Brain pericyte (primary cell): ENCODE data around the gene FLT1.

ENCODE experiments used
- DNase-seq: peaks from one replicate; pipeline ENCODE4 v3.0.0-alpha.2; 2012; ENCODE audit warnings: low read depth, low spot score

Gene FLT1

GRCh38 chr13:28489524-28489931 lies 5.4 kb downstream of the FLT1 start:
- no peak for DNase-seq

GRCh38 chr13:28488376-28489005 lies 6.4 kb downstream of the FLT1 start:
- DNase-seq: no peak

- no peak for DNase-seq
Observed at GRCh38 chr13:28485996-28486543, 8.9 kb downstream of the FLT1 start.

GRCh38 chr13:28485551-28485950 lies 9.4 kb downstream of the FLT1 start:
- DNase-seq: no peak

- no peak for DNase-seq
Observed at GRCh38 chr13:28485097-28485496, 9.8 kb downstream of the FLT1 start.

GRCh38 chr13:28483313-28483931 lies 11.5 kb downstream of the FLT1 start:
- no peak for DNase-seq

- DNase-seq: no peak
Observed at GRCh38 chr13:28479005-28479404, 15.9 kb downstream of the FLT1 start.

GRCh38 chr13:28478127-28478526 lies 16.8 kb downstream of the FLT1 start:
- DNase-seq: no peak

- no peak for DNase-seq
Observed at GRCh38 chr13:28477709-28477973, 17.3 kb downstream of the FLT1 start.

- no peak for DNase-seq
Observed at GRCh38 chr13:28476919-28477708, 17.8 kb downstream of the FLT1 start.

- no peak for DNase-seq
Observed at GRCh38 chr13:28475916-28476725, 18.8 kb downstream of the FLT1 start.

GRCh38 chr13:28474491-28475134 lies 20.3 kb downstream of the FLT1 start:
- DNase-seq: no peak

- DNase-seq: no peak
Observed at GRCh38 chr13:28473044-28473443, 21.9 kb downstream of the FLT1 start.

GRCh38 chr13:28471421-28471820 lies 23.5 kb downstream of the FLT1 start:
- no peak for DNase-seq

GRCh38 chr13:28470296-28470695 lies 24.6 kb downstream of the FLT1 start:
- DNase-seq: no peak

- no peak for DNase-seq
Observed at GRCh38 chr13:28469316-28469715, 25.6 kb downstream of the FLT1 start.

- DNase-seq: no peak
Observed at GRCh38 chr13:28468023-28468915, 26.7 kb downstream of the FLT1 start.

GRCh38 chr13:28467034-28467433 lies 27.9 kb downstream of the FLT1 start:
- no peak for DNase-seq

- DNase-seq: no peak
Observed at GRCh38 chr13:28466151-28466550, 28.8 kb downstream of the FLT1 start.

- DNase-seq: no peak
Observed at GRCh38 chr13:28464861-28465460, 30.0 kb downstream of the FLT1 start.
